Coronary artery (tissue), 2 donors: ENCODE results near the gene OSBPL3.

Source experiments
- DNase-seq: peaks from one replicate; pipeline ENCODE4 v3.0.0-alpha.2; 2017; ENCODE audit warnings: low spot score
- H3K27ac ChIP-seq, 2 donors: fragments of 200-600 bp; sonication (generic); one replicate each; pipeline ENCODE4 v1.5.1; 2016 to 2019
- H3K4me3 ChIP-seq: fragments of 200-600 bp; sonication (generic); 2 replicates; pipeline ENCODE4 v1.5.1; 2016; ENCODE audit warnings: mild to moderate bottlenecking, moderate library complexity
- TF ChIP-seq, protein P1 (sequence below): fragments of 200-600 bp; sonication (generic); IDR thresholded peaks from one replicate; pipeline ENCODE4 v1.5.1; 2019; ENCODE audit warnings: antibody characterized with exemption

The OSBPL3 gene

DNA sequence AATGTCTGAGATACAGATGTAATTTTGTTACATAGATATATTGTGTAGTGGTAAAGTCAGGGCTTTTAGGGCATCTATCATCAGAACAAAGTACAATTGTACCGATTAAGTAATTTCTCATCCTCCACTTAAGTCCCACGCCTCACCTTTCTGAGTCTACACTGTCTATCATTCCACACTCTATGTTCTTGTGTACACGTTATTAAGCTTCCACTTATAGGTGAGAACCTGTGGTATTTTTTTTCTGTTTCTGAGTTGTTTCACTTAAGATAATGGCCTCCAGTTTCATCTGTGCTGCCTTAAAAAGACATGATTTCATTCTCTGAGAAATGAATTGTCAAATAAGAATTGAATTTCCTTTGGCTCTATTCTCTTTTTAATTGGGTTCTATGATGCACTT lies 15.5 kb upstream of the OSBPL3 start:
- TF ChIP-seq, protein P1, sequence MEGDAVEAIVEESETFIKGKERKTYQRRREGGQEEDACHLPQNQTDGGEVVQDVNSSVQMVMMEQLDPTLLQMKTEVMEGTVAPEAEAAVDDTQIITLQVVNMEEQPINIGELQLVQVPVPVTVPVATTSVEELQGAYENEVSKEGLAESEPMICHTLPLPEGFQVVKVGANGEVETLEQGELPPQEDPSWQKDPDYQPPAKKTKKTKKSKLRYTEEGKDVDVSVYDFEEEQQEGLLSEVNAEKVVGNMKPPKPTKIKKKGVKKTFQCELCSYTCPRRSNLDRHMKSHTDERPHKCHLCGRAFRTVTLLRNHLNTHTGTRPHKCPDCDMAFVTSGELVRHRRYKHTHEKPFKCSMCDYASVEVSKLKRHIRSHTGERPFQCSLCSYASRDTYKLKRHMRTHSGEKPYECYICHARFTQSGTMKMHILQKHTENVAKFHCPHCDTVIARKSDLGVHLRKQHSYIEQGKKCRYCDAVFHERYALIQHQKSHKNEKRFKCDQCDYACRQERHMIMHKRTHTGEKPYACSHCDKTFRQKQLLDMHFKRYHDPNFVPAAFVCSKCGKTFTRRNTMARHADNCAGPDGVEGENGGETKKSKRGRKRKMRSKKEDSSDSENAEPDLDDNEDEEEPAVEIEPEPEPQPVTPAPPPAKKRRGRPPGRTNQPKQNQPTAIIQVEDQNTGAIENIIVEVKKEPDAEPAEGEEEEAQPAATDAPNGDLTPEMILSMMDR, result no peak
- Histone ChIP-seq H3K27ac (no peak overlapping the region), H3K4me3 (no peak overlapping the region)
- DNase-seq, result no peak

DNA sequence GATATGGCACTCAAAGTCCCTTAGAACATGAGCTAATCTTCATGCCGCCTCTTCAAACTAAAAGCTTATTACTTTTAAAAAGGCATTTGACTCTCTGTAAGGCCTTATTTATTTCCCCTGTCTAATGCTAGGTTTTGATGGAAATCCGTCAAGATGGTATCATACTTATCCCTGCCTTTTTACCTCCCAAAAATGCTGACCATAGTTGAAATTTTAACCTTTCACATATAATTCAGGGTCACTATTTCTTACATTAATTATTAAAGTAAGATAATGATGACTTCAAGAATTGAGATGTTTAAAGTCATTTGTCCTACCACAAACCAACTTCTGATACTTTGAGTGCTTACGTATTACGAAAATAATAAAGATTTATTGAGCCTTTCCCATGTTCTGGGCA lies 12.3 kb upstream of the OSBPL3 start:
- no peak overlapping the region for H3K4me3 ChIP-seq
- H3K27ac ChIP-seq, result no peak overlapping the region
- TF ChIP-seq, protein P1, result no peak
- DNase-seq, result no peak

DNA sequence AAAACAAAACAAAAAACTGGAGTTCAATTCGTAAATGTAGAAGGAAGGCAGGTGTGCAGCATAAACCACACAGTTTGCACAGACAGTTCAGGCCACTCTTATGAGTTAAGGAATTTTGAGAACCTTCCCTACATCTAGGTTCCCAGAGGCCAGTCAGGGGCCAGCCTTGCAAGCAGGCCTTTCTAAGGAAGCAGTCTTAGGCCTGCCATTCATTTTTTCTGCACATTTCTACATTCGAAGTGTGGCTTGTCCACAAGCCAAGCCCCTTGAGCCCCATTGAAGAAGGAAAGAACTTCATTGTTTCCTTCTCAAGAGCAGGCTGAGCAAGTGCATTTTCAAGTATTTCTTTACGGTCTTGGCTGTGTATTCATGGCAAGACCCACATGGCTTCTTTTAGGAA lies 11.4 kb upstream of the OSBPL3 start:
- TF ChIP-seq, protein P1, result no peak
- no peak overlapping the region for H3K4me3 ChIP-seq
- no peak overlapping the region for H3K27ac ChIP-seq
- DNase-seq, result no peak

DNA sequence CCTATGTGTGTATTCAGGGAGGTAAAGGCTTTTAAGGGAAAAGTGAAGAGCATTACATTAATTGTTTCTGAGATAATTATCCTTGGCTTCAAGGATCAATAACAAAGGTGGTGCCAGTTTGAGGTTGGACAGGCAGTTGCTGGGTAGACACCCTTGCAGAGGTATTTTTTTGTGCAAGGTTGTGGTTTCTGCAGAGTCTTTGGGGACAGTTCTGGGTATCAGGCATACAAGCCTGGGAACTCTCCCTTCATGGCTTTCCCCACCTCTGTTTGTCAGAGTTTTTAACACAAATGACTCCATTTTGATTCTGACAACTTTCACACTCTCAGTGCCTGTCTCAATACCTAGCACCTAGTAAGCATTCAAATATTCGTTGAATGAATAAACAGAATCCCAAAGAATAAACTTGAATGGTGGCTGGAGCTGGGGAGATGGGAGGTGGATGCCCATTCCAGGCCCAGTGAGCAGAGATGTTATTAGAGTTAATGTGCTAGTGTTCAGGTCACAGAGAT lies 7.4 kb upstream of the OSBPL3 start:
- TF ChIP-seq, protein P1, result no peak
- H3K4me3 ChIP-seq, result no peak overlapping the region
- no peak overlapping the region for H3K27ac ChIP-seq
- DNase-seq, result no peak

DNA sequence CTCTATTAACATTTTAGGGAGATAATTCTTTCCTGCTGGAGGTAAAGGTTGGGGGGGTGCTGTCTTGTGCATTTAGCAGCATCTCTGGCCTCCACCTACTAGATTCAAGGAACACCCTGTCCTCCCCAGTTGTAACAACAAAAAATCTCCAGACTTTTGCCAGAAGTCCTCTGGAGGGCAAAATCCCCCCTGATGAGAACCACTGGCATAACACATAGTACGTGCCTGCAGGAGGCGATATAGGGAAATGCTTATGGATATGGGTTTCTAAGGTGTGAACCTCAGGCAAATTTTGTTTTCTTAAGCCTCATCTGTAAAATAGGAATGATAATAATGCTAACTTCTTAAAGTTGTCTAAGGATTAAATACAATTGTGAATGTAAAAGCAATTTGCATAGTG lies 2.9 kb upstream of the OSBPL3 start:
- DNase-seq, result no peak
- Histone ChIP-seq H3K4me3 (no peak overlapping the region), H3K27ac (no peak overlapping the region)
- TF ChIP-seq, protein P1, result no peak

DNA sequence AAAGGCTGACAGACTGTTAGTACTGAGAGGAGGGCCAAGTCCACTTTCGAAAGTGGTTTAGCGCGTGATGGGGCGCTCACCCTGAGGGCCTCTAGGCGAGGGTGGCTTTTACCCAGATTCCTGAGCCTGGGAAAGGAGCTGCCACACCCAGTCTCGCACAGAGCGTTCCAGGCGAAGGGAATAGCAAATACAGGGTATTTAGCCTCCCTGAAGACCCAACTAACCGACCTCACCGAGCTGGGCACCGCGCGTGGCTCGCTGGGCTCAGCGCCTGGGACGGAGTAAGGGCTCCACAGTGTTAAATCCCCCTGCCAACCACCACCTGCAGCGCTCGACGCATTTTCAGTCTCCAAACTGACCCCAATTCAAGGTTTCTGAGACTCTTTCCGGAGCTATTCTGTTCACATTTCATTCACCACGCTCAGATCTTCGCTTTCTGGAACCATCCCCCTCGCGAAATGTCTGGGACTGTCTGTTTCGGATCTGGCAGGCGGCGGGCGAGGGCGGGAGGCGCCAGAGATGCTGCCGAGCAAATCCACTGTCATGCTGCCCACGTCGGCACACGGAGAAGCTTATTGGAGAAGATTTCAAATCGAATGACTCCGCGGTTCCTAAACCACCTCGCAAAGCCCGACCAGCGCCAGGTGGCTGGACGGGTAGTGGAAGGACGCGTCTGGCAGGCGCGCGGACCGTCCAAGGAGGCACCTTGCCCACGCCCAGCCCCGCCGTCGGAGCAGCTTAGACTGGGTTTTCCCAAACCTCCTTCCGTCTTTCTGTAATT lies 1.4 kb upstream of the OSBPL3 start:
- TF ChIP-seq, protein P1, result no peak
- Histone ChIP-seq H3K27ac (peak overlapping the region; percentile 29 to 88), H3K4me3 (peak overlapping the region; percentile 82)
- peak; percentile 76 for DNase-seq
